ENCODE measurements around the gene NAV3.

Gene NAV3

GRCh38 chr12:77979597-77980250, 149.0 kb downstream of the NAV3 start:
- no peak for DNase-seq (ENCODE audit: low read depth in 3 of 3)

DNA sequence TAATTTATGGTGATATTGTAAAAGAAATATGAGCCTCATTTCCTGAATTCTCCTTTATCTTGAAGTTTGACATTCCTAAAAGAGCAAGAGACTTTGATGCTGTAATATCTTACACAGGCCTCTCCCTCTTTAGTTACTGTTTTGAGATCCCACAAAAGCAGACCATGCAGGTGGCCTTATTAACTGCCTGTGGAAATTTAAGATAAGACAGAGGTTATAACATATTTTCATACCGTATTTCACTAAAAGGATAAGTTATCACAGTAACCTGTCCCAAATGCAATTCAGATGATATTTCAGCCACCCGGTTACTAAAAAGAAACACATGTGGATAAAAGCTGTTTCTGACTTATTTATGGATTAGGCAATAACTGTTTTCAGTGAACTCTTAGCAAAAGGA, 150.1 kb downstream of the NAV3 start:
- no peak for DNase-seq (ENCODE audit: low read depth in 3 of 3)

DNA sequence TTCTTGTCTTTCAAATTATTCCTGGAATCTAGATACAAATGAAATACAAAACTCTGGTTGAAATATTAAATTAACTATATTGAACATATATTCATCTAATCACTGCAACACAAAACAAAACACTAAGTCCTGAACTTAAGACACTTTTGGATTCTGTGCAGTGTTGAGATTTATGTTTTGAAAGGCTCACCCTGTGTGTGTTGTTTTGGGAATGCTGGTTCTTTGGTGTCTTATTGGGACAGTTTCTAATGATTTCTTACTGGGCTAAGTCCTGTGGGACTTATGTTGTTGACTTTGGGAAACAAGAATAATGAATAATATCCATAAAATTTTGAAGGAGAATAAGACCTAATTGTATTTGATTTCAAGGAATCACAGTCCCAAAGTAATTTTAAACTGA, 153.2 kb downstream of the NAV3 start:
- no peak for DNase-seq (ENCODE audit: low read depth in 3 of 3)

DNA sequence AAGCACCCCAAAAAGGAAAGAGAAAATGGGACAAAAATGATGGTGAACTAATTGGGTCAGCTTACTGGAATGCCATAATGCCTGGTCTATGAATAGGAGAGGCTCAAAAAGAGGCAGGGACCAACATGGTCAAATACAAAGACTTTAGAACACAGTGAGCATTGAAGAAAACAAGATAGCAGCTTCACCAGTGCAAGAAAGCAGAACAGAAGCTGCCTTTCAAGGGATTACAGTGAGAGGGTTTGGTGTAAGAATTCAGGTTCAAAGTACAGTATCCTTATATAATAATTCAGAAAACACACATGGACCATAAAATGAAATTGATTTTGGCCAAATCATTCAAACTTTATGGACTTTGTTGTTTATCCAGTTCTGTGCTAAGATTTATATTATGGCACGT, 162.1 kb downstream of the NAV3 start:
- no peak for DNase-seq (ENCODE audit: low read depth in 3 of 3)

GRCh38 chr12:77993658-77994057, 163.0 kb downstream of the NAV3 start:
- DNase-seq (ENCODE audit: low read depth in 3 of 3): no peak

DNA sequence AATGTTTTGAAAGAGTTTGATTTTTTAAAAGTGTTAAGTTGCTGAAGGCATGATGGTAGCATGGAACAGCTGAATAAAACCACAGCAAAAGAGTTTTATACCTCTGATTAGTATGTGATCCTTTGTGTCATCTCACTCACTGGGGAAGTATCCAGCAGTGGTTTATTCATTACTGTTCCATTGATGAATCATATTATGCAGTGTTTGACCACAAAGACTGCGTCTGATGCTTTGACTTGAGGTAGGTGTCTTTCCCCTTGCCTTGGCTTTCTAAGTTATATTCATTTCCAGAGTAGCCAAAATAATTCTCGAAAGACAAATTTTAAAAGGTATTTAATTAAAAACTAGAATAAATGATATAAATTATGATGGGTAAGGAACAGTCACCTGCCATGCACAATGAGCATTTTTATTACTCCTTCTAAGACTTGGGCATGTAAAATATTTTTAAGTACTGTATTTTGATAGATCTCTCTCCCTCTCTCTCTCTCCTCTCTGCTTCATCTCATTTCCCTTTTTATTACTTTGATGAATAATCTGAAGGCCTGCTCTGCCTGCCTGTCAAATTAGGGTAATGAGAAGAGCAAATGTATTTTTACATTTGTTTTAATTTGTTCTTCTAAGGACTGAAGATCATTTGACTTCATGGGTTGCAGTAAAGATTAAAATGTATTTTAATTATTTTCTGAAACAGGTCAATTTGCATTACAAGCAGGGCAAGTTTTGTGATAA, 164.9 kb downstream of the NAV3 start:
- no peak for DNase-seq (ENCODE audit: low read depth in 3 of 3)

- no peak for DNase-seq (ENCODE audit: low read depth in 3 of 3)
Measured at GRCh38 chr12:77996670-77997069, 166.0 kb downstream of the NAV3 start.

GRCh38 chr12:77998236-77998786, 167.6 kb downstream of the NAV3 start:
- DNase-seq (ENCODE audit: low read depth in 3 of 3): no peak

GRCh38 chr12:77999074-77999715, 168.5 kb downstream of the NAV3 start:
- DNase-seq (ENCODE audit: low read depth in 3 of 3): no peak

GRCh38 chr12:78002878-78003277, 172.2 kb downstream of the NAV3 start:
- DNase-seq (ENCODE audit: low read depth in 3 of 3): no peak

GRCh38 chr12:78004249-78005093, 173.8 kb downstream of the NAV3 start:
- DNase-seq (ENCODE audit: low read depth in 3 of 3): no peak

GRCh38 chr12:78005094-78005492, 174.4 kb downstream of the NAV3 start:
- DNase-seq (ENCODE audit: low read depth in 3 of 3): no peak

GRCh38 chr12:78007173-78007572, 176.5 kb downstream of the NAV3 start:
- DNase-seq (ENCODE audit: low read depth in 3 of 3): no peak

- no peak for DNase-seq (ENCODE audit: low read depth in 3 of 3)
Measured at GRCh38 chr12:78009031-78009430, 178.3 kb downstream of the NAV3 start.

DNA sequence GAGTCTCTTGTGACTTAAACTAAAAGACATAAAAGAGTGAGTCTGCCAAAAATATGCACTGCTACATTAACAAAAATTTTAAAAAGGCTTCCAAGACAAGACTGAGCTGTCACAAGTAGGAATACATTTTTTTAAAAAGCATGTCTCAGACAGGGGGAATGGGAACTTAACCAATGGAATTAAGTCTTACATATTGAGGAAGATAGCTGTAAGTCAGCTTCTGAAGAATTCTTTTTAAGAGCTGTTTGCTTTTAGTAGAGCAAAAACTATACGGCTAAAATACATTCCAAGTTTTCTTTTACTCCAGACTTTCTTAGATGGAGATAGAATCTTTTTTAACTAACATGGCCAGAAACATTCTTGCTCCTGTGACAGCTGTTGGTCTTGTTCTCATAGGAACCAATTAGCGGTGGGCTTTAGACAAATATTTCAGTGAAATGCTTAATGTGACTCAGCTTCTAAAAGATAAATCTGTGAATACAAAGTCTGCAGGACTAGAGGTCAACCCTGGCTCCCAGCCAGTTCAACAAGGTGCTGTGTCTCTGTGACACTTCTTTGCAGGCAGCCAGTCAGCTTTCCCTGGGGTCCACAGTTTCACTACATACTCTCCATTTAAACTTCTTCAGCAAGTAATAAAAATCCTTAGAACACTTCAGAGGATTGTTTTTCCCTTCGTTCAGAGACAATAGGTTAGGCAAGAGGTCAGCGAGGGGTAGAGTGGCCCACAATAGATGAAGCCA, 187.6 kb downstream of the NAV3 start:
- no peak for DNase-seq (ENCODE audit: low read depth in 3 of 3)

GRCh38 chr12:78018939-78019338, 188.2 kb downstream of the NAV3 start:
- no peak for DNase-seq (ENCODE audit: low read depth in 3 of 3)

- DNase-seq (ENCODE audit: low read depth in 3 of 3): no peak
Measured at GRCh38 chr12:78028426-78028825, 197.7 kb downstream of the NAV3 start.

DNA sequence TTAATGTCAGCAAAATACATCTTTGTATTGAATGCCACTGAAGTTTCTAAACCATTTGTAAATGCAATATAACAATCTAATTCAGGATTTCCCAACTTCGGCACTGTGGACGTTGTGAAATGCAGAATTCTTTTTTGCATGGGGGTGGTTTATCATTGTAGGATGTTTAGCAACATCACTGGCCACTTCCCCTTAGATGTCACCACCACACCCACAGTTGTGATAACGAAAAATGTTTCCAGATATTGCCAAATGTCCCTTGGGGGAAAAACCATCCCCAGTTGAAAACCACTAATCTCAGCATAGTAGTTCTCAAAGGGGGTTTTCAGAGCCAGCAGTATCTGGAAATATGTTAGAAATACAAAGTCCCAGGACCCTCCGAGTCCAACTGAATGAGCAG, 203.3 kb downstream of the NAV3 start:
- no peak for DNase-seq (ENCODE audit: low read depth in 3 of 3)

GRCh38 chr12:78035901-78036606, 205.4 kb downstream of the NAV3 start:
- DNase-seq (ENCODE audit: low read depth in 3 of 3): no peak

GRCh38 chr12:78036874-78037273, 206.2 kb downstream of the NAV3 start:
- no peak for DNase-seq (ENCODE audit: low read depth in 3 of 3)

GRCh38 chr12:78037707-78038106, 207.0 kb downstream of the NAV3 start:
- no peak for DNase-seq (ENCODE audit: low read depth in 3 of 3)

All from stimulated activated CD4-positive, alpha-beta T cell treated with anti-CD3 and anti-CD28 coated beads, TNF-alpha, amount 100 ng/mL, for 48 hours (primary cell).